Upper lobe of left lung (tissue), 4 donors: ENCODE measurements around the gene SPATA3.

Source experiments
- POLR2A ChIP-seq, 4 donors: fragments of 450-650 bp; IDR thresholded peaks; one replicate each; pipeline ENCODE4 v1.5.1; 2016 to 2017; ENCODE audit warnings: antibody characterized with exemption in 4 of 4, mild to moderate bottlenecking in 2 of 4
- POLR2AphosphoS5 ChIP-seq, 2 donors: sonication (generic); formaldehyde crosslinking; IDR thresholded peaks; one replicate each; pipeline ENCODE4 v1.5.1; 2017; ENCODE audit warnings: antibody characterized with exemption in 2 of 2
- TF ChIP-seq, protein P1 (sequence below), 6 experiments: fragments of 450-650 bp in 4 of 6; fragments of 200-600 bp in 2 of 6; sonication (generic) in 2 of 6; IDR thresholded peaks; one replicate each; pipeline ENCODE4 v1.5.1; 2016 to 2019; ENCODE audit warnings: antibody characterized with exemption in 6 of 6

GRCh38 chr2:231041061-231041689, 45.3 kb downstream of the SPATA3 start:
- TF ChIP-seq POLR2A (IDR thresholded peaks at IDR 0.05) = no peak
- TF ChIP-seq, protein P1, sequence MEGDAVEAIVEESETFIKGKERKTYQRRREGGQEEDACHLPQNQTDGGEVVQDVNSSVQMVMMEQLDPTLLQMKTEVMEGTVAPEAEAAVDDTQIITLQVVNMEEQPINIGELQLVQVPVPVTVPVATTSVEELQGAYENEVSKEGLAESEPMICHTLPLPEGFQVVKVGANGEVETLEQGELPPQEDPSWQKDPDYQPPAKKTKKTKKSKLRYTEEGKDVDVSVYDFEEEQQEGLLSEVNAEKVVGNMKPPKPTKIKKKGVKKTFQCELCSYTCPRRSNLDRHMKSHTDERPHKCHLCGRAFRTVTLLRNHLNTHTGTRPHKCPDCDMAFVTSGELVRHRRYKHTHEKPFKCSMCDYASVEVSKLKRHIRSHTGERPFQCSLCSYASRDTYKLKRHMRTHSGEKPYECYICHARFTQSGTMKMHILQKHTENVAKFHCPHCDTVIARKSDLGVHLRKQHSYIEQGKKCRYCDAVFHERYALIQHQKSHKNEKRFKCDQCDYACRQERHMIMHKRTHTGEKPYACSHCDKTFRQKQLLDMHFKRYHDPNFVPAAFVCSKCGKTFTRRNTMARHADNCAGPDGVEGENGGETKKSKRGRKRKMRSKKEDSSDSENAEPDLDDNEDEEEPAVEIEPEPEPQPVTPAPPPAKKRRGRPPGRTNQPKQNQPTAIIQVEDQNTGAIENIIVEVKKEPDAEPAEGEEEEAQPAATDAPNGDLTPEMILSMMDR (IDR thresholded peaks at IDR 0.05) = no peak
- no peak for TF ChIP-seq POLR2AphosphoS5 (IDR thresholded peaks at IDR 0.05)
